Endothelial cell of umbilical vein (primary cell): ENCODE measurements around the gene RAD51B. TPM values are rescaled to one million over a fixed set of nuclear protein-coding genes. Genes with fewer than 3 reads are reported as not detected.

ENCODE experiments used
- BruUV-seq: library from RNA; stranded (reverse); fragments of 400-500 nt; replicated peaks from 2 replicates; lab custom pipeline; 2021; lab: Mats Ljungman, UMichigan
- CTCF ChIA-PET: fragments of 300-600, 350-600 bp; sonication (Branson Sonifier 250); formaldehyde crosslinking; loops from one replicate; lab custom pipeline; 2021; ENCODE audit warnings: antibody characterized with exemption, inconsistent platforms; lab: Charles Lee
- POLR2A ChIA-PET: fragments of 300-600, 350-600 bp; sonication (Branson Sonifier 250); formaldehyde crosslinking; loops from one replicate; lab custom pipeline; 2021; ENCODE audit warnings: antibody characterized with exemption, inconsistent platforms; lab: Charles Lee
- DNase-seq: peaks from one replicate; pipeline ENCODE4 v3.0.0-alpha.2; 2011; ENCODE audit warnings: low read depth, low spot score
- FAIRE-seq: peaks from 2 replicates; lab custom pipeline; 2011; peaks lifted over from hg19 to GRCh38; lab: Jason Lieb, UNC
- H2AFZ ChIP-seq: 2 replicates; pipeline ENCODE4 v1.6.0; 2012; ENCODE audit warnings: low read depth, low read length, control low read depth, inconsistent platforms
- H3K27ac ChIP-seq: 2 replicates; pipeline ENCODE4 v1.5.1; 2011; ENCODE audit warnings: low read depth, mild to moderate bottlenecking, control low read depth, low read length, moderate library complexity; ENCODE audit not compliant: insufficient read depth
- H3K27me3 ChIP-seq, 2 experiments: 2 replicates each; pipeline versions ENCODE4 v1.6.0 to v1.6.1; 2011; ENCODE audit warnings: low read length in 2 of 2, mixed read lengths in 1 of 2; ENCODE audit not compliant: control insufficient read depth in 2 of 2, insufficient read depth in 2 of 2
- H3K36me3 ChIP-seq, 2 experiments: 2 replicates in 1 of 2; 3 replicates in 1 of 2; pipeline ENCODE4 v1.5.1; 2011; ENCODE audit warnings: low read length in 2 of 2, mild to moderate bottlenecking in 1 of 2, moderate library complexity in 1 of 2; ENCODE audit not compliant: control insufficient read depth in 2 of 2, insufficient read depth in 2 of 2; ENCODE audit errors: extremely low read depth in 1 of 2
- H3K4me1 ChIP-seq: 3 replicates; pipeline ENCODE4 v1.5.1; 2011; ENCODE audit warnings: mild to moderate bottlenecking, low read length; ENCODE audit not compliant: control insufficient read depth, insufficient read depth; ENCODE audit errors: extremely low read depth
- H3K4me2 ChIP-seq: 2 replicates; pipeline ENCODE4 v1.6.1; 2011; ENCODE audit warnings: low read length, control low read depth, mixed read lengths; ENCODE audit not compliant: insufficient read depth
- H3K4me3 ChIP-seq, 3 experiments: fragments of 200-600 bp in 1 of 3; sonication (generic), shearing (Covaris generic) in 1 of 3; replicated peaks in 1 of 3; 2 replicates each; pipeline ENCODE4 v1.5.1; 2011 to 2016; ENCODE audit warnings: control low read depth in 3 of 3, low read length in 3 of 3, mild to moderate bottlenecking in 2 of 3, inconsistent platforms in 1 of 3, low read depth in 1 of 3, moderate library complexity in 1 of 3; ENCODE audit not compliant: insufficient read depth in 1 of 3
- H3K79me2 ChIP-seq: 2 replicates; pipeline ENCODE4 v1.6.0; 2012; ENCODE audit warnings: low read length, inconsistent platforms; ENCODE audit not compliant: control insufficient read depth, insufficient read depth
- H3K9ac ChIP-seq: replicated peaks from 2 replicates; pipeline ENCODE3; 2011; ENCODE audit warnings: low read length, control low read depth; ENCODE audit not compliant: insufficient read depth; ENCODE audit errors: extremely low read depth
- H3K9me1 ChIP-seq: replicated peaks from 3 replicates; pipeline ENCODE4 v1.6.0; 2011; ENCODE audit warnings: mild to moderate bottlenecking, low read length; ENCODE audit not compliant: control insufficient read depth, insufficient read depth; ENCODE audit errors: extremely low read depth
- H3K9me3 ChIP-seq: replicated peaks from 2 replicates; pipeline ENCODE4 v1.5.1; 2012; ENCODE audit warnings: low read length, inconsistent platforms; ENCODE audit not compliant: control insufficient read depth, insufficient read depth
- H4K20me1 ChIP-seq: replicated peaks from 2 replicates; pipeline ENCODE3; 2011; ENCODE audit warnings: mild to moderate bottlenecking, low read length; ENCODE audit not compliant: control insufficient read depth, insufficient read depth; ENCODE audit errors: extremely low read depth
- EZH2 ChIP-seq: IDR thresholded peaks from 2 replicates; pipeline ENCODE4 v1.6.1; 2012; ENCODE audit warnings: borderline replicate concordance, low read depth, mild to moderate bottlenecking, moderate library complexity, low read length, inconsistent platforms; ENCODE audit not compliant: severe bottlenecking
- FOS ChIP-seq: IDR thresholded peaks from 2 replicates; pipeline ENCODE4 v1.6.1; 2011; ENCODE audit warnings: mild to moderate bottlenecking, low read length, moderate library complexity, borderline replicate concordance; ENCODE audit not compliant: insufficient read depth
- GATA2 ChIP-seq: IDR thresholded peaks from 2 replicates; pipeline ENCODE4 v1.7.0; 2011; ENCODE audit warnings: low read depth, mild to moderate bottlenecking, moderate library complexity, mixed read lengths, low read length; ENCODE audit not compliant: insufficient read length, insufficient read depth
- JUN ChIP-seq: IDR thresholded peaks from 2 replicates; pipeline ENCODE4 v1.6.1; 2011; ENCODE audit warnings: borderline replicate concordance, low read depth; ENCODE audit not compliant: insufficient read length, insufficient read depth
- MYC ChIP-seq: IDR thresholded peaks from one replicate; pipeline ENCODE4 v1.6.1; 2011; ENCODE audit warnings: mild to moderate bottlenecking, low read depth, low read length
- POLR2A ChIP-seq: IDR thresholded peaks from 2 replicates; pipeline ENCODE4 v1.6.1; 2012; ENCODE audit warnings: low read depth, mild to moderate bottlenecking, control low read depth, low read length
- POLR2AphosphoS5 ChIP-seq: IDR thresholded peaks from 2 replicates; pipeline ENCODE4 v1.6.1; 2012; ENCODE audit warnings: low read depth, mild to moderate bottlenecking, control low read depth, low read length, moderate library complexity; ENCODE audit not compliant: insufficient read depth
- dilution Hi-C: fragments of 300-500 bp; cut with MboI; formaldehyde crosslinking; loops from one replicate; pipeline ENCODE4 v1.15.0; 2019; ENCODE audit warnings: low sequenced_read_pairs; ENCODE audit not compliant: extremely low pct_ligation_motif_present
- intact Hi-C: fragments of 100-400 bp; cut with micrococcal nuclease; formaldehyde crosslinking; loops from one replicate; pipeline ENCODE4 v1.10.0; 2022
- polyA plus RNA-seq, 4 experiments: library from polyadenylated mRNA; depleted of rRNA in 3 of 4; stranded (reverse) in 3 of 4; unstranded in 1 of 4; fragments of >200 nt; gene quantifications; 2 replicates each; pipeline versions ENCODE4 v1.2.1 to v1.2.3, GENCODE V29; 2011 to 2012; ENCODE audit warnings: missing spikeins in 1 of 4
- total RNA-seq: library from RNA; stranded (reverse); gene quantifications from 2 replicates; pipeline ENCODE4 v1.2.3, GENCODE V29; 2021
- TF ChIP-seq, protein P1 (sequence below): IDR thresholded peaks from 2 replicates; pipeline ENCODE4 v1.6.1; 2011; ENCODE audit not compliant: insufficient read depth, insufficient read length
- TF ChIP-seq, protein P2 (sequence below), 2 donors: IDR thresholded peaks; 1 replicate in 1 of 2; 2 replicates in 1 of 2; pipeline ENCODE4 v1.5.1; 2011; ENCODE audit warnings: low read length in 2 of 2, mild to moderate bottlenecking in 2 of 2, moderate library complexity in 2 of 2, control low read depth in 1 of 2, inconsistent platforms in 1 of 2, low read depth in 1 of 2; ENCODE audit not compliant: insufficient read depth in 1 of 2; ENCODE audit errors: extremely low read depth in 1 of 2

RAD51B gene
- total and polyA plus RNA-seq, 2 donors (not counting 3 experiments of a cell fraction or from before 2014, with no cell fraction given) = 3.9 to 19.0 TPM

DNA sequence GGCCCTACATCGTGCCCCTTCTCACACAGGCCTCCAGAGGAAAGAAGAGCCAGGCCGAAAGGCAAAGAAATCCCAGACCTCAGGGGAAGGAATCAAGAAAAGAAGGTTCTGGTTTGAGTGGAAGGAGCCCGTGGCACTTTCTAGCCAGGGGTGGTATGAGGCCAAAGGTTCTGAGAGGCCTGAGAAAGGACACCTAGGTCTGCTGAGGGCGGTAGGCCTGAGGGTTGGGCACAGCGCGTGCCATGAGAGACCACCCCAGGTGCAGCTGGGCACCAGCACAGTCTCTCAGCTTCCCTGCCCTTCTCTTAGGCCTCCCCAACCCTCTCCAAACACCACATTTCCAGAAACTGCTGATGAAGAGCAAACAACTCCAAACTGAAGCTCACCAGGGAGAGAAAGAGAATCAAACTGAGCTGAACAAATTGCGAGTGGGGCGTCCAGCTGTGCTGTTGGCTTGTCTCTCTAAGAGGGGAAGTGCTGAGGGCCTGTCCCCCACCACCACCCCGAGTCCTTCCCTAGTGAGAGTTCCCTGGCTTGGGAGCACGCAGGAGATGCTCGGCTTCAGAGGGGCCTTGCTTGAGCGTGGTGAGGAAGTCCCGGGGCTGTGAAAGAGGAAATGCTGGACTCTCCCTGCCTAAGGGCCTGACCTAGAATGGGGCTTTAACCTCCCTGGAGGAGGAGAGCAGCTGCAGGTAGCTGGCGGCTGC lies 788.4 kb downstream of the RAD51B start:
- dilution Hi-C loops (no loop called here), intact Hi-C loops (no loop called here)
- H3K27me3 ChIP-seq = no peaks in the 10 kb centered on the region
- H3K4me3 ChIP-seq = no peak overlapping the region
- POLR2A ChIA-PET = no interaction called here
- H3K4me1 ChIP-seq = no peaks in the 10 kb centered on the region
- H3K9ac ChIP-seq = no peak overlapping the region
- H3K79me2 ChIP-seq = no peaks in the 10 kb centered on the region
- H4K20me1 ChIP-seq = no peaks in the 10 kb centered on the region
- DNase-seq (no peak), FAIRE-seq (no peak)
- BruUV-seq = no TSS peak
- no peak overlapping the region for H3K27ac ChIP-seq
- no peaks in the 10 kb centered on the region for H3K36me3 ChIP-seq
- no peaks in the 10 kb centered on the region for H3K9me1 ChIP-seq
- no peak overlapping the region for H3K4me2 ChIP-seq
- CTCF ChIA-PET = no interaction called here
- TF ChIP-seq, protein P1, sequence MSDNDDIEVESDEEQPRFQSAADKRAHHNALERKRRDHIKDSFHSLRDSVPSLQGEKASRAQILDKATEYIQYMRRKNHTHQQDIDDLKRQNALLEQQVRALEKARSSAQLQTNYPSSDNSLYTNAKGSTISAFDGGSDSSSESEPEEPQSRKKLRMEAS = no peak
- TF ChIP-seq JUN (no peak), GATA2 (no peak), FOS (no peak), MYC (no peak), POLR2AphosphoS5 (no peak), EZH2 (no peak), POLR2A (no peak)
- TF ChIP-seq, protein P2, sequence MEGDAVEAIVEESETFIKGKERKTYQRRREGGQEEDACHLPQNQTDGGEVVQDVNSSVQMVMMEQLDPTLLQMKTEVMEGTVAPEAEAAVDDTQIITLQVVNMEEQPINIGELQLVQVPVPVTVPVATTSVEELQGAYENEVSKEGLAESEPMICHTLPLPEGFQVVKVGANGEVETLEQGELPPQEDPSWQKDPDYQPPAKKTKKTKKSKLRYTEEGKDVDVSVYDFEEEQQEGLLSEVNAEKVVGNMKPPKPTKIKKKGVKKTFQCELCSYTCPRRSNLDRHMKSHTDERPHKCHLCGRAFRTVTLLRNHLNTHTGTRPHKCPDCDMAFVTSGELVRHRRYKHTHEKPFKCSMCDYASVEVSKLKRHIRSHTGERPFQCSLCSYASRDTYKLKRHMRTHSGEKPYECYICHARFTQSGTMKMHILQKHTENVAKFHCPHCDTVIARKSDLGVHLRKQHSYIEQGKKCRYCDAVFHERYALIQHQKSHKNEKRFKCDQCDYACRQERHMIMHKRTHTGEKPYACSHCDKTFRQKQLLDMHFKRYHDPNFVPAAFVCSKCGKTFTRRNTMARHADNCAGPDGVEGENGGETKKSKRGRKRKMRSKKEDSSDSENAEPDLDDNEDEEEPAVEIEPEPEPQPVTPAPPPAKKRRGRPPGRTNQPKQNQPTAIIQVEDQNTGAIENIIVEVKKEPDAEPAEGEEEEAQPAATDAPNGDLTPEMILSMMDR (IDR thresholded peaks at IDR 0.05; ENCODE audit: extremely low read depth in 1 of 2, insufficient read depth in 1 of 2, low read depth in 1 of 2, low read length in 2 of 2) = no peak
- H3K9me3 ChIP-seq = no peaks in the 10 kb centered on the region
- peak overlapping the region; percentile 82 for H2AFZ ChIP-seq
